ENCODE data around the gene EMD. TPM values are rescaled to one million over a fixed set of nuclear protein-coding genes. Genes with fewer than 3 reads are reported as not detected.

The EMD gene
- polyA plus RNA-seq, 1 donor, result 68.2 TPM

- no peak for DNase-seq
Observed at GRCh38 chrX:154419189-154419588, 40.1 kb downstream of the EMD start.

GRCh38 chrX:154419688-154420401 is 40.8 kb downstream of the EMD start:
- DNase-seq, result no peak

- DNase-seq, result no peak
Observed at GRCh38 chrX:154420402-154420756, 41.3 kb downstream of the EMD start.

GRCh38 chrX:154426916-154427770 is 48.0 kb downstream of the EMD start:
- DNase-seq, result no peak

GRCh38 chrX:154428176-154429171 is 49.4 kb downstream of the EMD start, which contains the start of gene ATP6AP1:
ATP6AP1 (plus strand) TSS chrX:154428677; CDS start chrX:154428693, 16 bp downstream.
- peak; percentile 88 for DNase-seq

- no peak for DNase-seq
Observed at GRCh38 chrX:154429711-154430110, 50.6 kb downstream of the EMD start.

GRCh38 chrX:154430479-154430878 is 51.4 kb downstream of the EMD start:
- DNase-seq, result no peak

- no peak for DNase-seq
Observed at GRCh38 chrX:154430916-154431315, 51.8 kb downstream of the EMD start.

Other genes with a start within 250 kb of the EMD start
- not detected for gene OPN1LW, start 235.1 kb upstream of the EMD start, polyA plus RNA-seq (ENCODE audit: insufficient read length)
- gene OPN1MW, start 196.7 kb upstream of the EMD start, polyA plus RNA-seq (ENCODE audit: insufficient read length), result not detected
- gene OPN1MW2, start 159.5 kb upstream of the EMD start, polyA plus RNA-seq (ENCODE audit: insufficient read length), result not detected
- gene OPN1MW3, start 121.7 kb upstream of the EMD start, polyA plus RNA-seq (ENCODE audit: insufficient read length), result not detected
- gene TEX28, start 84.2 kb upstream of the EMD start, polyA plus RNA-seq (ENCODE audit: insufficient read length), result not detected
- gene TKTL1, start 83.5 kb upstream of the EMD start, polyA plus RNA-seq (ENCODE audit: insufficient read length), result 0.28 TPM
- gene FLNA, start 4.7 kb upstream of the EMD start, polyA plus RNA-seq (ENCODE audit: insufficient read length), result 416 TPM
- gene RPL10, start 19.1 kb downstream of the EMD start, polyA plus RNA-seq (ENCODE audit: insufficient read length), result 2,735 TPM
- 13.1 TPM for gene DNASE1L1, start 30.0 kb downstream of the EMD start, polyA plus RNA-seq (ENCODE audit: insufficient read length)
- gene TAFAZZIN, start 32.2 kb downstream of the EMD start, polyA plus RNA-seq (ENCODE audit: insufficient read length), result 39.1 TPM
- gene ATP6AP1, start 49.4 kb downstream of the EMD start, polyA plus RNA-seq (ENCODE audit: insufficient read length), result 140 TPM
- 126 TPM for gene GDI1, start 57.9 kb downstream of the EMD start, polyA plus RNA-seq (ENCODE audit: insufficient read length)
- 49.6 TPM for gene FAM50A, start 64.8 kb downstream of the EMD start, polyA plus RNA-seq (ENCODE audit: insufficient read length)
- gene PLXNA3, start 79.0 kb downstream of the EMD start, polyA plus RNA-seq (ENCODE audit: insufficient read length), result 60.5 TPM
- 8.9 TPM for gene LAGE3, start 100.0 kb downstream of the EMD start, polyA plus RNA-seq (ENCODE audit: insufficient read length)
- 24.5 TPM for gene UBL4A, start 107.3 kb downstream of the EMD start, polyA plus RNA-seq (ENCODE audit: insufficient read length)
- gene SLC10A3, start 111.3 kb downstream of the EMD start, polyA plus RNA-seq (ENCODE audit: insufficient read length), result 15.2 TPM
- gene FAM3A, start 136.9 kb downstream of the EMD start, polyA plus RNA-seq (ENCODE audit: insufficient read length), result 28.7 TPM
- gene G6PD, start 167.6 kb downstream of the EMD start, polyA plus RNA-seq (ENCODE audit: insufficient read length), result 41.7 TPM
- gene IKBKG, start 168.3 kb downstream of the EMD start, polyA plus RNA-seq (ENCODE audit: insufficient read length), result 14.0 TPM
- gene CTAG1A, start 205.8 kb downstream of the EMD start, polyA plus RNA-seq (ENCODE audit: insufficient read length), result not detected
- not detected for gene CTAG1B, start 240.0 kb downstream of the EMD start, polyA plus RNA-seq (ENCODE audit: insufficient read length)